SK-N-SH treated with all-trans-retinoic acid at 6 μM for 48 hours (cell line): ENCODE data around the gene WBP4.

Experiments
- ATAC-seq: fragments of 200-7000 bp; cut with Tn5 transposase; 3 replicates; pipeline ENCODE4 v1.9.1; 2020; ENCODE audit warnings: mild to moderate bottlenecking, moderate library complexity
- ARNTL ChIP-seq: fragments of 450-650 bp; formaldehyde crosslinking; IDR thresholded peaks from 2 replicates; pipeline ENCODE4 v1.5.0; 2020; ENCODE audit warnings: low read depth, mild to moderate bottlenecking, moderate library complexity, borderline replicate concordance
- BACH2 ChIP-seq: fragments of 250-450 bp; sonication (Bioruptor Pico); IDR thresholded peaks from 2 replicates; pipeline ENCODE4 v1.9.0; 2021; ENCODE audit warnings: mild to moderate bottlenecking, borderline replicate concordance
- ESRRG ChIP-seq: fragments of 250-450 bp; sonication (Bioruptor Pico); IDR thresholded peaks from 2 replicates; pipeline ENCODE4 v1.6.1; 2021; ENCODE audit warnings: mild to moderate bottlenecking
- GLIS3 ChIP-seq: fragments of 250-450 bp; sonication (Bioruptor Pico); IDR thresholded peaks from 2 replicates; pipeline ENCODE4 v1.5.0; 2020; ENCODE audit warnings: mild to moderate bottlenecking, moderate library complexity
- ISL1 ChIP-seq: fragments of 250-450 bp; sonication (Bioruptor Pico); IDR thresholded peaks from 2 replicates; pipeline ENCODE4 v2.1.2; 2022; ENCODE audit warnings: mild to moderate bottlenecking, moderate library complexity
- OSR1 ChIP-seq: fragments of 250-450 bp; sonication (Bioruptor Pico); IDR thresholded peaks from 2 replicates; pipeline ENCODE4 v1.8.0; 2022; ENCODE audit warnings: moderate library complexity, mild to moderate bottlenecking, inconsistent platforms
- PATZ1 ChIP-seq: fragments of 250-450 bp; sonication (Bioruptor Pico); IDR thresholded peaks from 2 replicates; pipeline ENCODE4 v1.8.0; 2020; ENCODE audit warnings: mild to moderate bottlenecking, moderate library complexity, borderline replicate concordance
- RARB ChIP-seq: fragments of 250-450 bp; sonication (Bioruptor Pico); IDR thresholded peaks from 2 replicates; pipeline ENCODE4 v1.8.0; 2021; ENCODE audit warnings: mild to moderate bottlenecking, moderate library complexity
- SNAI2 ChIP-seq: fragments of 250-450 bp; sonication (Bioruptor Pico); IDR thresholded peaks from 2 replicates; pipeline ENCODE4 v1.5.0; 2020; ENCODE audit warnings: mild to moderate bottlenecking, moderate library complexity
- TCF4 ChIP-seq: fragments of 250-450 bp; sonication (Bioruptor Pico); IDR thresholded peaks from 2 replicates; pipeline ENCODE4 v1.8.0; 2021; ENCODE audit warnings: mild to moderate bottlenecking, moderate library complexity, borderline replicate concordance
- TOX ChIP-seq: fragments of 250-450 bp; sonication (Bioruptor Pico); IDR thresholded peaks from 2 replicates; pipeline ENCODE4 v1.8.0; 2021; ENCODE audit warnings: mild to moderate bottlenecking, moderate library complexity, borderline replicate concordance
- ZC3H10 ChIP-seq: fragments of 250-450 bp; sonication (Bioruptor Pico); IDR thresholded peaks from 2 replicates; pipeline ENCODE4 v1.5.1; 2021; ENCODE audit warnings: mild to moderate bottlenecking, moderate library complexity
- ZFP3 ChIP-seq: fragments of 250-450 bp; sonication (Bioruptor Pico); IDR thresholded peaks from 2 replicates; pipeline ENCODE4 v1.5.0; 2020; ENCODE audit warnings: mild to moderate bottlenecking, moderate library complexity
- ZFP30 ChIP-seq: fragments of 450-650 bp; formaldehyde crosslinking; IDR thresholded peaks from 2 replicates; pipeline ENCODE4 v1.5.0; 2022; ENCODE audit warnings: mild to moderate bottlenecking, moderate library complexity
- ZNF565 ChIP-seq: fragments of 450-650 bp; formaldehyde crosslinking; conservative IDR thresholded peaks from 2 replicates; pipeline ENCODE4 v1.5.0; 2020; ENCODE audit warnings: low read depth, mild to moderate bottlenecking, moderate library complexity
- ZNF70 ChIP-seq: fragments of 450-650 bp; formaldehyde crosslinking; IDR thresholded peaks from 2 replicates; pipeline ENCODE4 v1.5.0; 2020; ENCODE audit warnings: mild to moderate bottlenecking, moderate library complexity
- ZNF8 ChIP-seq: fragments of 450-650 bp; formaldehyde crosslinking; IDR thresholded peaks from 2 replicates; pipeline ENCODE4 v1.5.0; 2020; ENCODE audit warnings: mild to moderate bottlenecking, moderate library complexity
- TF ChIP-seq, protein P1 (sequence below): fragments of 250-450 bp; sonication (Bioruptor Pico); IDR thresholded peaks from 2 replicates; pipeline ENCODE4 v1.8.0; 2021; ENCODE audit warnings: low read depth, mild to moderate bottlenecking, moderate library complexity, borderline replicate concordance
- TF ChIP-seq, protein P2 (sequence below): fragments of 250-450 bp; sonication (Bioruptor Pico); IDR thresholded peaks from 2 replicates; pipeline ENCODE4 v1.5.1; 2020; ENCODE audit warnings: low read depth, mild to moderate bottlenecking, moderate library complexity
- TF ChIP-seq, protein P3 (sequence below): fragments of 250-450 bp; sonication (Bioruptor Pico); IDR thresholded peaks from 2 replicates; pipeline ENCODE4 v1.5.1; 2021; ENCODE audit warnings: mild to moderate bottlenecking, moderate library complexity

WBP4 gene

DNA sequence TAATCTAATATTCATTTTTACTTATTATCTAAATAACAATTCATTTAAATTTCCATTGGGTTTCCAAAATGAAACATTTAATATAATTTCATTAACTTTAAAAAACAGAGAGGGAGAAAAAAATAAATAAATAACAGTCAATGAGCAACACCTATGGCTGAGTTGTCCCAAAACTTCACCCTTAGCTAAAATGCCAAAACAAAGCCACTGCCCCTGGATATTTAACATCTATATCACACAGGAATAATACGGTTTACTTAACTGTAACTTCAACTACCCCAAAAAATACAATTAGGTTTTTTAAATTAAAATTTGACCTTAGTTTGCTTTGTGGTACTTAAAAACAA, 42.7 kb upstream of the WBP4 start (continued):
- TF ChIP-seq OSR1 (CRISPR knock-in tag) (no peak), TOX (no peak), SNAI2 (CRISPR knock-in tag) (no peak)

DNA sequence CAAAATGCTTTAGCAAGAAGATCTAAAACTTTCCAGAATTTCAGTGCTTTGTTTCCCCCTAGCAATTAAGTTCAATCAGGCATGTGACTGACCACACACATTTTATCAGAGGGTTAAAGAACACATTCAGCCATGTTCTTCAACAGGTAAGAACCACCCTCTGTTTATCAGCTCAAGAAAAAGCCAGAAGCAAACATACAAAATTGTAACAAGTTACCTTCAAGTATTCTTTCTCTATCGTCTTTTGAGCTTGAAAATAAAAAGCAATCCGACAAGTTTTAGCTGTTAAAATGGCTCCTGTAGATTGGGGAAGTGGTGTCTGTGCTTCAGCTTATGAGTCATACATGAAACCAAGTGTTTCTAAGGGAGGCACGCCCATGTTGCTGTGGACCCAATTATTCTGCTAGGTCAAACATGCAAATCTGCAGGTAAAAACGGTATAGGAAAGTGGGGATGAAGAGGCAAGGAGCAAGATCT, 42.3 kb upstream of the WBP4 start, which contains the start of gene ELF1:
ELF1 (minus strand) TSS at position 306 of the 477 bp plus-strand sequence. CDS start 37,262 bp downstream, outside the sequence.
- peak; percentile 56; the same call in 1 of the 3 replicates for ATAC-seq
- no peak for TF ChIP-seq TOX
- TF ChIP-seq, protein P1, sequence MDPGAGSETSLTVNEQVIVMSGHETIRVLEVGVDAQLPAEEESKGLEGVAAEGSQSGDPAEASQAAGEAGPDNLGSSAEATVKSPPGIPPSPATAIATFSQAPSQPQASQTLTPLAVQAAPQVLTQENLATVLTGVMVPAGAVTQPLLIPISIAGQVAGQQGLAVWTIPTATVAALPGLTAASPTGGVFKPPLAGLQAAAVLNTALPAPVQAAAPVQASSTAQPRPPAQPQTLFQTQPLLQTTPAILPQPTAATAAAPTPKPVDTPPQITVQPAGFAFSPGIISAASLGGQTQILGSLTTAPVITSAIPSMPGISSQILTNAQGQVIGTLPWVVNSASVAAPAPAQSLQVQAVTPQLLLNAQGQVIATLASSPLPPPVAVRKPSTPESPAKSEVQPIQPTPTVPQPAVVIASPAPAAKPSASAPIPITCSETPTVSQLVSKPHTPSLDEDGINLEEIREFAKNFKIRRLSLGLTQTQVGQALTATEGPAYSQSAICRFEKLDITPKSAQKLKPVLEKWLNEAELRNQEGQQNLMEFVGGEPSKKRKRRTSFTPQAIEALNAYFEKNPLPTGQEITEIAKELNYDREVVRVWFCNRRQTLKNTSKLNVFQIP (CRISPR knock-in tag): no peak
- TF ChIP-seq PATZ1: no peak
- TF ChIP-seq ESRRG: no peak
- no peak for TF ChIP-seq RARB
- no peak for TF ChIP-seq ZNF70 (CRISPR knock-in tag)
- TF ChIP-seq ZNF565: no peak
- no peak for TF ChIP-seq ISL1 (CRISPR knock-in tag)
- TF ChIP-seq ARNTL (CRISPR knock-in tag): no peak
- no peak for TF ChIP-seq ZFP3
- no peak for TF ChIP-seq ZNF8 (CRISPR knock-in tag)
- TF ChIP-seq OSR1 (CRISPR knock-in tag): no peak
- no peak for TF ChIP-seq ZFP30 (CRISPR knock-in tag)
- no peak for TF ChIP-seq ZC3H10 (CRISPR knock-in tag)
- TF ChIP-seq, all 23 proteins: peak for 0

DNA sequence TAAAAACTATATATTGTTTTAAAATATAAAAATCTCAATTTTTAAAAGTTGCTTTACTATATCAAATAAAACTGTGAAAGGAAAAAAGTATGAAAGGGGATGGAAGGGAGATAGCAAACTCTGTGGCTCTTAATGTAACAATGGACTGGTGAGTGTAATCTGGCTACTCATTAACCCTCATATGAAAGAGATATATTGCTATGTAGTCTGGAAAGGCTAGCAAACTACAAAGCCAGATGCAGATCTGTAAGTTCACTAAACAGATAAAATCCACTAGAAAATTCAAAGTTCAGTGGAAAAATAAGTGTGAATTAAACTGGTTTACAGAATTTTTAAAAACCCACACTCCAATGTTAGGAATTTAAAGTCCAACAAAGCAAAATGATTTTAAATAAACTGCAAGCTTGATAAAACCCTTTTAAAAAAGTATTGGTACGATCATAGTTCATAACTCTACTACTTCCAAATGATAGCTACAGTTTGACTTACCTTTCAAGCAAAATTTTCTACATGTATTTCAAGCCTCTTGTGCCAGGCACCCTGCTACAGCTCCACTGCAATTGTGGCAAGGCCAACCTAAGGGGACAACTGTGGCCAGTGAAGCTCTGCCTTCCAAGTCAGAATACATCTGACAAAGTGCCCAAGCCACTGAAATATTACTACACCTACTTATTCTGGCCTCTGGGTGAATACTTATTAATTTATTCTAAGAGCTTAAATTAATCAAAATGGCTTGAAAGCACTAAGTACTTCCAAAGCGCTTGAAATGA, 41.5 kb upstream of the WBP4 start:
- TF ChIP-seq GLIS3 (no peak), PATZ1 (no peak)
- ATAC-seq: no peak

DNA sequence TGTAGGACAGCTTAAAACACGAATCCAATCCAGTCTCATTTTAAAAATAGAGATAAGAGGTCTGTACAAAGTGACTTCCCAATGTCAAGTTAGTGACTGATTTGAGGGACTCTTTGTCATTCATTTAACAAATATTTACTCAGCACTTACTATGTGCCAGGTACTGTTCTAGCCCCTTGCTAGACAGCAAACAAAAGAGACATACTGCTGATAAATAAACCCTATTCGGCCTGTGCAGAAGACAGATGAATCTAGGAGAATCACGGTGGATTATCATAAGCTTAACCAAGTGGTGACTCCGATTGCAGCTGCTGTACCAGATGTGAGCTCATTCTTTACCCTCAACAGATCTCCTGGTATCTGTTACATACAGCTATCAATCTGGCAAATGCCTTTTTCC, 35.8 kb upstream of the WBP4 start:
- ATAC-seq: no peak
- no peak for TF ChIP-seq ZFP30 (CRISPR knock-in tag)
- TF ChIP-seq PATZ1: no peak
- no peak for TF ChIP-seq RARB
- TF ChIP-seq ESRRG: no peak
- no peak for TF ChIP-seq BACH2 (CRISPR knock-in tag)
- no peak for TF ChIP-seq ZC3H10 (CRISPR knock-in tag)
- TF ChIP-seq GLIS3: no peak
- no peak for TF ChIP-seq ZNF70 (CRISPR knock-in tag)
- TF ChIP-seq OSR1 (CRISPR knock-in tag): no peak
- TF ChIP-seq ZFP3: no peak
- TF ChIP-seq, protein P2, sequence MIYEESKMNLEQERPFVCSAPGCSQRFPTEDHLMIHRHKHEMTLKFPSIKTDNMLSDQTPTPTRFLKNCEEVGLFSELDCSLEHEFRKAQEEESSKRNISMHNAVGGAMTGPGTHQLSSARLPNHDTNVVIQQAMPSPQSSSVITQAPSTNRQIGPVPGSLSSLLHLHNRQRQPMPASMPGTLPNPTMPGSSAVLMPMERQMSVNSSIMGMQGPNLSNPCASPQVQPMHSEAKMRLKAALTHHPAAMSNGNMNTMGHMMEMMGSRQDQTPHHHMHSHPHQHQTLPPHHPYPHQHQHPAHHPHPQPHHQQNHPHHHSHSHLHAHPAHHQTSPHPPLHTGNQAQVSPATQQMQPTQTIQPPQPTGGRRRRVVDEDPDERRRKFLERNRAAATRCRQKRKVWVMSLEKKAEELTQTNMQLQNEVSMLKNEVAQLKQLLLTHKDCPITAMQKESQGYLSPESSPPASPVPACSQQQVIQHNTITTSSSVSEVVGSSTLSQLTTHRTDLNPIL (CRISPR knock-in tag): no peak
- no peak for TF ChIP-seq ARNTL (CRISPR knock-in tag)
- TF ChIP-seq, protein P3, sequence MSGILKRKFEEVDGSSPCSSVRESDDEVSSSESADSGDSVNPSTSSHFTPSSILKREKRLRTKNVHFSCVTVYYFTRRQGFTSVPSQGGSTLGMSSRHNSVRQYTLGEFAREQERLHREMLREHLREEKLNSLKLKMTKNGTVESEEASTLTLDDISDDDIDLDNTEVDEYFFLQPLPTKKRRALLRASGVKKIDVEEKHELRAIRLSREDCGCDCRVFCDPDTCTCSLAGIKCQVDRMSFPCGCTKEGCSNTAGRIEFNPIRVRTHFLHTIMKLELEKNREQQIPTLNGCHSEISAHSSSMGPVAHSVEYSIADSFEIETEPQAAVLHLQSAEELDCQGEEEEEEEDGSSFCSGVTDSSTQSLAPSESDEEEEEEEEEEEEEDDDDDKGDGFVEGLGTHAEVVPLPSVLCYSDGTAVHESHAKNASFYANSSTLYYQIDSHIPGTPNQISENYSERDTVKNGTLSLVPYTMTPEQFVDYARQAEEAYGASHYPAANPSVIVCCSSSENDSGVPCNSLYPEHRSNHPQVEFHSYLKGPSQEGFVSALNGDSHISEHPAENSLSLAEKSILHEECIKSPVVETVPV (CRISPR knock-in tag): no peak
- TF ChIP-seq TOX: no peak
- TF ChIP-seq TCF4: no peak
